ENCODE measurements around the gene MYCN.
"Not testable (repeated sequence)": the region's sequence is repeated elsewhere in the genome, so short reads cannot be mapped to it uniquely, and the experiment has no call there.

Gene MYCN

GRCh38 chr2:15907461-15908324 lies 32.7 kb upstream of the MYCN start:
- no peak for DNase-seq (ENCODE audit: low read depth in 2 of 2)

GRCh38 chr2:15908371-15908770 lies 32.0 kb upstream of the MYCN start:
- no peak for DNase-seq (ENCODE audit: low read depth in 2 of 2)

- no peak for DNase-seq (ENCODE audit: low read depth in 2 of 2)
These were observed 31.2 kb upstream of the MYCN start for GRCh38 chr2:15909157-15909556.

GRCh38 chr2:15909736-15910135 lies 30.6 kb upstream of the MYCN start:
- no peak for DNase-seq (ENCODE audit: low read depth in 2 of 2)

- not testable (repeated sequence) for DNase-seq (ENCODE audit: low read depth in 2 of 2)
These were observed 29.1 kb upstream of the MYCN start for GRCh38 chr2:15911270-15911669.

GRCh38 chr2:15911686-15912085 lies 28.7 kb upstream of the MYCN start:
- DNase-seq (ENCODE audit: low read depth in 2 of 2), result no peak

- no peak for DNase-seq (ENCODE audit: low read depth in 2 of 2)
These were observed 28.1 kb upstream of the MYCN start for GRCh38 chr2:15912203-15912602.

GRCh38 chr2:15913146-15913545 lies 27.2 kb upstream of the MYCN start:
- DNase-seq (ENCODE audit: low read depth in 2 of 2), result no peak

GRCh38 chr2:15914596-15915385 lies 25.6 kb upstream of the MYCN start:
- DNase-seq (ENCODE audit: low read depth in 2 of 2), result no peak

GRCh38 chr2:15915546-15915945 lies 24.8 kb upstream of the MYCN start:
- DNase-seq (ENCODE audit: low read depth in 2 of 2), result not testable (repeated sequence)

- no peak for DNase-seq (ENCODE audit: low read depth in 2 of 2)
These were observed 24.0 kb upstream of the MYCN start for GRCh38 chr2:15916336-15916735.

- no peak for DNase-seq (ENCODE audit: low read depth in 2 of 2)
These were observed 21.5 kb upstream of the MYCN start for GRCh38 chr2:15918761-15919356.

GRCh38 chr2:15919716-15920434 lies 20.5 kb upstream of the MYCN start:
- DNase-seq (ENCODE audit: low read depth in 2 of 2), result no peak

GRCh38 chr2:15920696-15921095 lies 19.7 kb upstream of the MYCN start:
- no peak for DNase-seq (ENCODE audit: low read depth in 2 of 2)

GRCh38 chr2:15923597-15923996 lies 16.8 kb upstream of the MYCN start:
- no peak for DNase-seq (ENCODE audit: low read depth in 2 of 2)

- DNase-seq (ENCODE audit: low read depth in 2 of 2), result no peak
These were observed 14.5 kb upstream of the MYCN start for GRCh38 chr2:15925819-15926218.

GRCh38 chr2:15926252-15926651 lies 14.1 kb upstream of the MYCN start:
- DNase-seq (ENCODE audit: low read depth in 2 of 2), result no peak

- no peak for DNase-seq (ENCODE audit: low read depth in 2 of 2)
These were observed 12.7 kb upstream of the MYCN start for GRCh38 chr2:15927551-15928218.

GRCh38 chr2:15929008-15929407 lies 11.3 kb upstream of the MYCN start:
- DNase-seq (ENCODE audit: low read depth in 2 of 2), result not testable (repeated sequence)

- DNase-seq (ENCODE audit: low read depth in 2 of 2), result no peak
These were observed 10.5 kb upstream of the MYCN start for GRCh38 chr2:15929861-15930260.

- no peak for DNase-seq (ENCODE audit: low read depth in 2 of 2)
These were observed 9.6 kb upstream of the MYCN start for GRCh38 chr2:15930589-15931318.

Measured in stimulated activated CD8-positive, alpha-beta memory T cell treated with anti-CD3 and anti-CD28 coated beads, Interleukin-7, amount 100 ng/mL, for 4 hours (primary cell).